Measurements from ENCODE around the gene HECTD4.

GRCh38 chr12:112161711-112162110 lies 220.5 kb downstream of the HECTD4 start:
- TF ChIP-seq CTCF (IDR thresholded peaks at IDR 0.05; ENCODE audit: low read depth, low read length, poor library complexity, severe bottlenecking): no peak
- no peak for TF ChIP-seq EZH2phosphoT487 (IDR thresholded peaks at IDR 0.05; ENCODE audit: borderline replicate concordance, low read length)
